Measurements from ENCODE around the gene GRIN2D.

- TF ChIP-seq, protein P1, sequence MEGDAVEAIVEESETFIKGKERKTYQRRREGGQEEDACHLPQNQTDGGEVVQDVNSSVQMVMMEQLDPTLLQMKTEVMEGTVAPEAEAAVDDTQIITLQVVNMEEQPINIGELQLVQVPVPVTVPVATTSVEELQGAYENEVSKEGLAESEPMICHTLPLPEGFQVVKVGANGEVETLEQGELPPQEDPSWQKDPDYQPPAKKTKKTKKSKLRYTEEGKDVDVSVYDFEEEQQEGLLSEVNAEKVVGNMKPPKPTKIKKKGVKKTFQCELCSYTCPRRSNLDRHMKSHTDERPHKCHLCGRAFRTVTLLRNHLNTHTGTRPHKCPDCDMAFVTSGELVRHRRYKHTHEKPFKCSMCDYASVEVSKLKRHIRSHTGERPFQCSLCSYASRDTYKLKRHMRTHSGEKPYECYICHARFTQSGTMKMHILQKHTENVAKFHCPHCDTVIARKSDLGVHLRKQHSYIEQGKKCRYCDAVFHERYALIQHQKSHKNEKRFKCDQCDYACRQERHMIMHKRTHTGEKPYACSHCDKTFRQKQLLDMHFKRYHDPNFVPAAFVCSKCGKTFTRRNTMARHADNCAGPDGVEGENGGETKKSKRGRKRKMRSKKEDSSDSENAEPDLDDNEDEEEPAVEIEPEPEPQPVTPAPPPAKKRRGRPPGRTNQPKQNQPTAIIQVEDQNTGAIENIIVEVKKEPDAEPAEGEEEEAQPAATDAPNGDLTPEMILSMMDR (IDR thresholded peaks at IDR 0.05): peak in 2 of 4 experiments; percentile 1 to 14
- peak in 1 of 2 donors; percentile 32 for TF ChIP-seq POLR2A (IDR thresholded peaks at IDR 0.05)
Measured at GRCh38 chr19:48362716-48363499, 30.6 kb upstream of the GRIN2D start.

All from gastroesophageal sphincter (tissue), 3 donors.